IMR-90 (cell line): ENCODE measurements around the gene GAL3ST1. TPM values are rescaled to one million over a fixed set of nuclear protein-coding genes. Genes with fewer than 3 reads are reported as not detected.

Experiments used
- ATAC-seq: fragments of 200-7000 bp; cut with Tn5 transposase; 2 replicates; pipeline ENCODE4 v1.9.1; 2020; ENCODE audit warnings: low read depth, mild to moderate bottlenecking, moderate library complexity
- BruUV-seq: library from RNA; stranded (reverse); fragments of 400-500 nt; replicated peaks from 2 replicates; lab custom pipeline; 2021; lab: Mats Ljungman, UMichigan
- CTCF ChIA-PET: fragments of 300-600 bp; formaldehyde crosslinking; extraction: SDS; loops from one replicate; lab custom pipeline; 2021; ENCODE audit warnings: antibody characterized with exemption; lab: Yijun Ruan, JAX
- POLR2A ChIA-PET: fragments of 300-600 bp; sonication (Branson Sonifier 250); formaldehyde crosslinking; loops from one replicate; lab custom pipeline; 2022; ENCODE audit warnings: antibody characterized with exemption; ENCODE audit not compliant: unreplicated experiment; lab: Charles Lee
- DNase-seq: peaks from one replicate; pipeline ENCODE4 v3.0.0; 2013
- H2AFZ ChIP-seq: replicated peaks from 2 replicates; pipeline ENCODE3; 2013; ENCODE audit warnings: low read length, mild to moderate bottlenecking; ENCODE audit not compliant: poor library complexity
- H2AK5ac ChIP-seq: 2 replicates; pipeline ENCODE4 v1.6.1; 2013; ENCODE audit warnings: low read depth, low read length, inconsistent platforms
- H2AK9ac ChIP-seq: replicated peaks from 2 replicates; pipeline ENCODE3; 2013; ENCODE audit warnings: mild to moderate bottlenecking, low read depth, low read length, moderate library complexity; ENCODE audit not compliant: poor library complexity
- H2BK120ac ChIP-seq: 2 replicates; pipeline ENCODE4 v1.6.1; 2013; ENCODE audit warnings: low read depth, low read length, inconsistent platforms
- H2BK15ac ChIP-seq: 3 replicates; pipeline ENCODE4 v1.6.1; 2013; ENCODE audit warnings: low read depth, low read length, inconsistent platforms
- H2BK20ac ChIP-seq: 2 replicates; pipeline ENCODE4 v1.6.1; 2013; ENCODE audit warnings: low read depth, mild to moderate bottlenecking, inconsistent platforms, low read length, moderate library complexity
- H2BK5ac ChIP-seq: 2 replicates; pipeline ENCODE4 v1.6.1; 2013; ENCODE audit warnings: mild to moderate bottlenecking, low read depth, low read length, inconsistent platforms; ENCODE audit not compliant: poor library complexity, severe bottlenecking
- H3K14ac ChIP-seq: replicated peaks from 2 replicates; pipeline ENCODE4 v1.6.1; 2013; ENCODE audit warnings: low read depth, low read length, inconsistent platforms
- H3K18ac ChIP-seq: 2 replicates; pipeline ENCODE4 v1.6.1; 2013; ENCODE audit warnings: low read depth, low read length, control low read depth
- H3K23ac ChIP-seq: 2 replicates; pipeline ENCODE4 v1.6.1; 2013; ENCODE audit warnings: low read depth, low read length, inconsistent platforms
- H3K27ac ChIP-seq: 2 replicates; pipeline ENCODE4 v1.5.1; 2013; ENCODE audit warnings: mild to moderate bottlenecking, control low read depth, low read length; ENCODE audit not compliant: insufficient read depth
- H3K27me3 ChIP-seq: 2 replicates; pipeline ENCODE4 v1.6.1; 2013; ENCODE audit warnings: low read length; ENCODE audit not compliant: control insufficient read depth, insufficient read depth
- H3K36me3 ChIP-seq: 2 replicates; pipeline ENCODE4 v1.6.1; 2013; ENCODE audit warnings: low read length, mixed read lengths; ENCODE audit not compliant: control insufficient read depth, insufficient read depth
- H3K4ac ChIP-seq: 2 replicates; pipeline ENCODE4 v1.6.1; 2013; ENCODE audit warnings: low read depth, low read length, inconsistent platforms
- H3K4me1 ChIP-seq: 2 replicates; pipeline ENCODE4 v1.6.1; 2013; ENCODE audit warnings: low read length, mixed read lengths; ENCODE audit not compliant: control insufficient read depth, insufficient read depth
- H3K4me2 ChIP-seq: 2 replicates; pipeline ENCODE4 v1.6.1; 2013; ENCODE audit warnings: low read depth, mild to moderate bottlenecking, control low read depth, low read length, moderate library complexity
- H3K4me3 ChIP-seq: 2 replicates; pipeline ENCODE4 v1.5.1; 2013; ENCODE audit warnings: low read depth, mild to moderate bottlenecking, control low read depth, low read length, moderate library complexity; ENCODE audit not compliant: insufficient read depth
- H3K56ac ChIP-seq: 2 replicates; pipeline ENCODE4 v1.6.1; 2013; ENCODE audit warnings: low read length, inconsistent platforms; ENCODE audit not compliant: insufficient read depth; ENCODE audit errors: extremely low read depth
- H3K79me1 ChIP-seq, 2 experiments: 2 replicates each; pipeline ENCODE4 v1.6.1; 2013; ENCODE audit warnings: low read length in 2 of 2, inconsistent platforms in 1 of 2, low read depth in 1 of 2
- H3K9ac ChIP-seq: 2 replicates; pipeline ENCODE4 v1.6.1; 2013; ENCODE audit warnings: low read depth, low read length, control low read depth
- H3K9me1 ChIP-seq: 2 replicates; pipeline ENCODE4 v1.6.1; 2013; ENCODE audit warnings: low read length, inconsistent platforms; ENCODE audit not compliant: insufficient read depth
- H3K9me3 ChIP-seq: 2 replicates; pipeline ENCODE4 v1.6.1; 2013; ENCODE audit warnings: low read length; ENCODE audit not compliant: control insufficient read depth, insufficient read depth
- H4K20me1 ChIP-seq: 2 replicates; pipeline ENCODE4 v1.6.1; 2013; ENCODE audit warnings: low read length, inconsistent platforms; ENCODE audit not compliant: insufficient read depth
- H4K5ac ChIP-seq: 2 replicates; pipeline ENCODE4 v1.6.1; 2013; ENCODE audit warnings: mild to moderate bottlenecking, low read depth, low read length, control low read depth
- H4K8ac ChIP-seq, 2 experiments: 2 replicates each; pipeline ENCODE4 v1.6.1; 2013; ENCODE audit warnings: low read depth in 2 of 2, low read length in 2 of 2, control low read depth in 1 of 2, inconsistent platforms in 1 of 2
- H4K91ac ChIP-seq: 2 replicates; pipeline ENCODE4 v1.6.1; 2013; ENCODE audit warnings: low read depth, low read length, inconsistent platforms; ENCODE audit not compliant: insufficient read depth
- BHLHE40 ChIP-seq: fragments of 150-350 bp; IDR thresholded peaks from 2 replicates; pipeline ENCODE4 v1.6.1; 2016; ENCODE audit warnings: mild to moderate bottlenecking, low read depth, low read length
- CEBPB ChIP-seq: IDR thresholded peaks from 2 replicates; pipeline ENCODE4 v1.6.1; 2012; ENCODE audit warnings: low read depth, low read length, improper control_type of control experiment
- CHD1 ChIP-seq: IDR thresholded peaks from 2 replicates; pipeline ENCODE4 v1.6.1; 2012; ENCODE audit warnings: low read depth, low read length, improper control_type of control experiment
- CTCF ChIP-seq: conservative IDR thresholded peaks from 2 replicates; pipeline ENCODE4 v1.5.1; 2012; ENCODE audit warnings: mild to moderate bottlenecking, low read depth, low read length, improper control_type of control experiment
- MAFK ChIP-seq: IDR thresholded peaks from 2 replicates; pipeline ENCODE4 v1.6.1; 2012; ENCODE audit warnings: low read depth, low read length, improper control_type of control experiment
- MAZ ChIP-seq: IDR thresholded peaks from 2 replicates; pipeline ENCODE4 v1.6.1; 2012; ENCODE audit warnings: low read depth, mild to moderate bottlenecking, low read length, improper control_type of control experiment, moderate library complexity, borderline replicate concordance
- POLR2A ChIP-seq: IDR thresholded peaks from 2 replicates; pipeline ENCODE4 v1.6.1; 2012; ENCODE audit warnings: mild to moderate bottlenecking, low read depth, low read length
- RCOR1 ChIP-seq: IDR thresholded peaks from 2 replicates; pipeline ENCODE4 v1.6.1; 2012; ENCODE audit warnings: mild to moderate bottlenecking, low read length, improper control_type of control experiment; ENCODE audit not compliant: insufficient replicate concordance
- RFX5 ChIP-seq: IDR thresholded peaks from 2 replicates; pipeline ENCODE4 v1.8.0; 2012; ENCODE audit warnings: low read depth, mild to moderate bottlenecking, low read length, moderate library complexity
- SMC3 ChIP-seq: fragments of 150-350 bp; IDR thresholded peaks from 2 replicates; pipeline ENCODE4 v1.6.1; 2016; ENCODE audit warnings: low read depth, mild to moderate bottlenecking, antibody characterized with exemption, low read length, moderate library complexity
- USF2 ChIP-seq: fragments of 150-350 bp; IDR thresholded peaks from 2 replicates; pipeline ENCODE4 v1.6.1; 2017; ENCODE audit warnings: mild to moderate bottlenecking, antibody characterized with exemption, low read length, low read depth
- WGBS, 2 experiments: methylation state at CpG; one replicate each; pipeline versions ENCODE4 v1.1.5 to v1.1.7; 2013; ENCODE audit warnings: missing lambda C conversion rate in 2 of 2; ENCODE audit not compliant: insufficient read length in 1 of 2; ENCODE audit errors: extremely low coverage in 2 of 2; 5-methylcytosine and 5-hydroxymethylcytosine counted together
- dilution Hi-C: fragments of 300-500 bp; cut with HindIII; formaldehyde crosslinking; loops from one replicate; pipeline ENCODE4 v1.14.3; 2018; ENCODE audit warnings: low sequenced_read_pairs; ENCODE audit not compliant: unreplicated experiment
- in situ Hi-C: fragments of 300-500 bp; cut with MboI; formaldehyde crosslinking; loops from 3 replicates; pipeline ENCODE4 v1.14.3; 2019; ENCODE audit warnings: low sequenced_read_pairs, inconsistent platforms, mixed read lengths
- intact Hi-C: fragments of 100-400 bp; cut with micrococcal nuclease; formaldehyde crosslinking; loops from 2 replicates; pipeline ENCODE4 v1.10.0; 2022
- polyA plus RNA-seq, 3 experiments: library from polyadenylated mRNA; depleted of rRNA; stranded (reverse); fragments of >200 nt; gene quantifications; 2 replicates each; pipeline ENCODE4 v1.2.3, GENCODE V29; 2012; ENCODE audit warnings: low replicate concordance in 1 of 3
- total RNA-seq: library from RNA; depleted of rRNA; stranded (reverse); fragments of >200 nt; gene quantifications from 2 replicates; pipeline ENCODE4 v1.2.3, GENCODE V29; 2012

GAL3ST1 gene
- total and polyA plus RNA-seq, 2 of the 4 experiments (the other 2 are of a cell fraction): not detected

- Histone ChIP-seq H3K9me3 (peaks cover 3% of the 10 kb centered on the region; the same call in 1 of the 2 replicates), H3K23ac (no peak overlapping the region), H3K27ac (no peak overlapping the region), H3K4me1 (no peaks in the 10 kb centered on the region), H3K14ac (no peak overlapping the region), H3K36me3 (no peaks in the 10 kb centered on the region), H3K9me1 (no peaks in the 10 kb centered on the region), H3K4me2 (no peak overlapping the region), H4K91ac (no peak overlapping the region), H2BK5ac (no peak overlapping the region), H3K56ac (no peak overlapping the region), H2AK5ac (no peak overlapping the region), H2AFZ (no peak overlapping the region), H3K4ac (no peak overlapping the region), H4K20me1 (no peaks in the 10 kb centered on the region), H3K18ac (no peak overlapping the region), H3K27me3 (peaks cover 34% of the 10 kb centered on the region), H3K79me1 (no peaks in the 10 kb centered on the region), H4K5ac (no peak overlapping the region), H4K8ac (no peak overlapping the region), H2BK15ac (no peak overlapping the region), H3K4me3 (no peak overlapping the region), H3K9ac (no peak overlapping the region), H2BK120ac (no peak overlapping the region), H2BK20ac (no peak overlapping the region), H2AK9ac (no peak overlapping the region)
- no peak for DNase-seq
- dilution Hi-C loops (no loop called here), intact Hi-C loops (no loop called here), in situ Hi-C loops (no loop called here)
- ATAC-seq: no peak
- ChIA-PET CTCF (no interaction called here), POLR2A (no interaction called here)
- WGBS, 2 experiments: no CpG with 5 or more reads among the region's 5 CpGs
- TF ChIP-seq BHLHE40 (no peak), CEBPB (no peak), MAZ (no peak), MAFK (no peak), CHD1 (no peak), SMC3 (no peak), RCOR1 (no peak), CTCF (no peak), RFX5 (no peak), POLR2A (no peak), USF2 (no peak)
- no TSS peak for BruUV-seq
These were observed 57.7 kb downstream of the GAL3ST1 start for GRCh38 chr22:30516731-30517130.
